Measurements from ENCODE around the gene PDE4B. TPM values are rescaled to one million over a fixed set of nuclear protein-coding genes. Genes with fewer than 3 reads are reported as not detected.

Gene PDE4B
- total and polyA plus RNA-seq, 9 of the 15 experiments (the other 6 are each of a cell fraction or from before 2014, with no cell fraction given), result 0.09 TPM; not detected in 8

DNA sequence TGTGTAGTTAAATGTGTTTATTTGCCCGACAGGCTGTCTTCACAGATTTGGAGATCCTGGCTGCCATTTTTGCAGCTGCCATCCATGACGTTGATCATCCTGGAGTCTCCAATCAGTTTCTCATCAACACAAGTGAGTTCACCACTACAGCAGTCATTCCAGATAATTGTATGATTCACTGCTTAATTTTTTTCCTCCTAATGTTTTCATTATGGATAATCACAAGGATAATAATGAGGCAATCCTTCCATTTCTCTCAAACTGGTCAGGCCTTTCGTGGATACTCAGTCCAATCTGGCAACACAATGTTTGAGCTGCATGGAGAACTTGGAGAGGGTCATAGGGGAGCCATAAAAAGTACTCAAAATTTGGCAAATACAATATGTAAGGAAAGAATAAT, 572.9 kb downstream of the PDE4B start:
- H3K4me3 ChIP-seq, result no peak overlapping the region
- no peaks in the 10 kb centered on the region for H4K20me1 ChIP-seq (replicated peaks; ENCODE audit: control insufficient read depth, insufficient read depth, low read length)
- no TSS peak for BruUV-seq (replicated peaks)
- H3K27ac ChIP-seq (ENCODE audit: extremely low read depth, low read depth, low read length), result no peak overlapping the region
- no peak for FAIRE-seq
- no peaks in the 10 kb centered on the region for H3K9me1 ChIP-seq (ENCODE audit: control insufficient read depth, insufficient read depth, low read length)
- 2% methylated on average over 3 of the region's 3 CpGs for WGBS (ENCODE audit: insufficient coverage, low coverage, missing lambda C conversion rate)
- H3K36me3 ChIP-seq (ENCODE audit: control insufficient read depth, insufficient read depth, low read length), result no peaks in the 10 kb centered on the region
- no peak overlapping the region for H3K9ac ChIP-seq (ENCODE audit: insufficient read depth in 1 of 2, low read depth in 2 of 2, low read length in 2 of 2)
- H3K9me3 ChIP-seq (replicated peaks; ENCODE audit: control insufficient read depth, insufficient read depth, low read depth, low read length), result no peaks in the 10 kb centered on the region
- ChIA-PET POLR2A (no interaction called here), CTCF (ENCODE audit: low intra/inter-chr PET ratio) (no interaction called here)
- intact Hi-C loops (cut with micrococcal nuclease), result no loop called here
- no peak overlapping the region for H2AFZ ChIP-seq (ENCODE audit: low read depth, low read length)
- H3K79me2 ChIP-seq (ENCODE audit: control insufficient read depth, insufficient read depth, low read length), result no peaks in the 10 kb centered on the region
- no peak for DNase-seq (ENCODE audit: extremely low read depth in 1 of 4, low spot score in 3 of 4)
- 0 out of 5 replicates have a peak, but pooled peaks cover 0 to 2% of the 10 kb centered on the region in 2 experiments for H3K27me3 ChIP-seq (ENCODE audit: control insufficient read depth in 2 of 2, insufficient read depth in 2 of 2, low read length in 2 of 2)
- ATAC-seq, result no peak
- in situ Hi-C loops (cut with MboI), result no loop called here
- no peak overlapping the region for H3K4me2 ChIP-seq (ENCODE audit: insufficient read depth, low read length)
- no peaks in the 10 kb centered on the region for H3K4me1 ChIP-seq (replicated peaks in 1 of 2; ENCODE audit: control insufficient read depth in 2 of 2, insufficient read depth in 2 of 2, low read length in 2 of 2)
- TF ChIP-seq ESRRB (CRISPR knock-in tag; IDR thresholded peaks at IDR 0.05; ENCODE audit: borderline replicate concordance), result no peak
- TF ChIP-seq, protein P1, sequence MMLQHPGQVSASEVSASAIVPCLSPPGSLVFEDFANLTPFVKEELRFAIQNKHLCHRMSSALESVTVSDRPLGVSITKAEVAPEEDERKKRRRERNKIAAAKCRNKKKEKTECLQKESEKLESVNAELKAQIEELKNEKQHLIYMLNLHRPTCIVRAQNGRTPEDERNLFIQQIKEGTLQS (IDR thresholded peaks at IDR 0.05), result no peak
- TF ChIP-seq, protein P1 (CRISPR knock-in tag; conservative IDR thresholded peaks at IDR 0.05), result no peak
- TF ChIP-seq EP300 (IDR thresholded peaks at IDR 0.05; ENCODE audit: low read length), result no peak
- TF ChIP-seq CBX5 (IDR thresholded peaks at IDR 0.05; ENCODE audit: borderline replicate concordance, low read depth), result no peak
- TF ChIP-seq HNRNPUL1 (IDR thresholded peaks at IDR 0.05; ENCODE audit: low read length), result no peak
- no peak for TF ChIP-seq NCOR1 (IDR thresholded peaks at IDR 0.05)
- TF ChIP-seq, protein P2, sequence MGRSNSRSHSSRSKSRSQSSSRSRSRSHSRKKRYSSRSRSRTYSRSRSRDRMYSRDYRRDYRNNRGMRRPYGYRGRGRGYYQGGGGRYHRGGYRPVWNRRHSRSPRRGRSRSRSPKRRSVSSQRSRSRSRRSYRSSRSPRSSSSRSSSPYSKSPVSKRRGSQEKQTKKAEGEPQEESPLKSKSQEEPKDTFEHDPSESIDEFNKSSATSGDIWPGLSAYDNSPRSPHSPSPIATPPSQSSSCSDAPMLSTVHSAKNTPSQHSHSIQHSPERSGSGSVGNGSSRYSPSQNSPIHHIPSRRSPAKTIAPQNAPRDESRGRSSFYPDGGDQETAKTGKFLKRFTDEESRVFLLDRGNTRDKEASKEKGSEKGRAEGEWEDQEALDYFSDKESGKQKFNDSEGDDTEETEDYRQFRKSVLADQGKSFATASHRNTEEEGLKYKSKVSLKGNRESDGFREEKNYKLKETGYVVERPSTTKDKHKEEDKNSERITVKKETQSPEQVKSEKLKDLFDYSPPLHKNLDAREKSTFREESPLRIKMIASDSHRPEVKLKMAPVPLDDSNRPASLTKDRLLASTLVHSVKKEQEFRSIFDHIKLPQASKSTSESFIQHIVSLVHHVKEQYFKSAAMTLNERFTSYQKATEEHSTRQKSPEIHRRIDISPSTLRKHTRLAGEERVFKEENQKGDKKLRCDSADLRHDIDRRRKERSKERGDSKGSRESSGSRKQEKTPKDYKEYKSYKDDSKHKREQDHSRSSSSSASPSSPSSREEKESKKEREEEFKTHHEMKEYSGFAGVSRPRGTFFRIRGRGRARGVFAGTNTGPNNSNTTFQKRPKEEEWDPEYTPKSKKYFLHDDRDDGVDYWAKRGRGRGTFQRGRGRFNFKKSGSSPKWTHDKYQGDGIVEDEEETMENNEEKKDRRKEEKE (IDR thresholded peaks at IDR 0.05; ENCODE audit: borderline replicate concordance in 1 of 2, control insufficient read depth in 1 of 2, low read depth in 2 of 2, low read length in 1 of 2), result no peak
- TF ChIP-seq TCF7L2 (IDR thresholded peaks at IDR 0.05; ENCODE audit: low read depth, low read length), result no peak
- TF ChIP-seq, protein P3, sequence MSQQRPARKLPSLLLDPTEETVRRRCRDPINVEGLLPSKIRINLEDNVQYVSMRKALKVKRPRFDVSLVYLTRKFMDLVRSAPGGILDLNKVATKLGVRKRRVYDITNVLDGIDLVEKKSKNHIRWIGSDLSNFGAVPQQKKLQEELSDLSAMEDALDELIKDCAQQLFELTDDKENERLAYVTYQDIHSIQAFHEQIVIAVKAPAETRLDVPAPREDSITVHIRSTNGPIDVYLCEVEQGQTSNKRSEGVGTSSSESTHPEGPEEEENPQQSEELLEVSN (IDR thresholded peaks at IDR 0.05; ENCODE audit: borderline replicate concordance in 1 of 2, extremely low read depth in 1 of 2, insufficient read depth in 1 of 2, insufficient read length in 1 of 2, low read depth in 1 of 2, low read length in 1 of 2, poor library complexity in 1 of 2, severe bottlenecking in 1 of 2), result no peak
- TF ChIP-seq, protein P4, sequence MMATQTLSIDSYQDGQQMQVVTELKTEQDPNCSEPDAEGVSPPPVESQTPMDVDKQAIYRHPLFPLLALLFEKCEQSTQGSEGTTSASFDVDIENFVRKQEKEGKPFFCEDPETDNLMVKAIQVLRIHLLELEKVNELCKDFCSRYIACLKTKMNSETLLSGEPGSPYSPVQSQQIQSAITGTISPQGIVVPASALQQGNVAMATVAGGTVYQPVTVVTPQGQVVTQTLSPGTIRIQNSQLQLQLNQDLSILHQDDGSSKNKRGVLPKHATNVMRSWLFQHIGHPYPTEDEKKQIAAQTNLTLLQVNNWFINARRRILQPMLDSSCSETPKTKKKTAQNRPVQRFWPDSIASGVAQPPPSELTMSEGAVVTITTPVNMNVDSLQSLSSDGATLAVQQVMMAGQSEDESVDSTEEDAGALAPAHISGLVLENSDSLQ (IDR thresholded peaks at IDR 0.05), result no peak
- TF ChIP-seq, protein P5, sequence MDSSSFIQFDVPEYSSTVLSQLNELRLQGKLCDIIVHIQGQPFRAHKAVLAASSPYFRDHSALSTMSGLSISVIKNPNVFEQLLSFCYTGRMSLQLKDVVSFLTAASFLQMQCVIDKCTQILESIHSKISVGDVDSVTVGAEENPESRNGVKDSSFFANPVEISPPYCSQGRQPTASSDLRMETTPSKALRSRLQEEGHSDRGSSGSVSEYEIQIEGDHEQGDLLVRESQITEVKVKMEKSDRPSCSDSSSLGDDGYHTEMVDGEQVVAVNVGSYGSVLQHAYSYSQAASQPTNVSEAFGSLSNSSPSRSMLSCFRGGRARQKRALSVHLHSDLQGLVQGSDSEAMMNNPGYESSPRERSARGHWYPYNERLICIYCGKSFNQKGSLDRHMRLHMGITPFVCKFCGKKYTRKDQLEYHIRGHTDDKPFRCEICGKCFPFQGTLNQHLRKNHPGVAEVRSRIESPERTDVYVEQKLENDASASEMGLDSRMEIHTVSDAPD (CRISPR knock-in tag; IDR thresholded peaks at IDR 0.05), result no peak
- no peak for TF ChIP-seq LARP7 (IDR thresholded peaks at IDR 0.05)
